Type B pancreatic cell (in vitro differentiated cells): ENCODE results near the gene TMCC3. TPM values are rescaled to one million over a fixed set of nuclear protein-coding genes. Genes with fewer than 3 reads are reported as not detected.
A peak's percentile ranks its signal among the peaks of the same experiment; 100 is the strongest.
"Not testable (repeated sequence)": the region's sequence is repeated elsewhere in the genome, so short reads cannot be mapped to it uniquely, and the experiment has no call there.

Experiments
- DNase-seq: peaks from one replicate; pipeline ENCODE4 v3.0.0; 2021; ENCODE audit warnings: mixed read lengths; ENCODE audit not compliant: unreplicated experiment; ENCODE audit errors: extremely low spot score
- H3K27ac Mint-ChIP-seq: 2 replicates; pipeline ENCODE4 v1.8.0; 2021; ENCODE audit warnings: mild to moderate bottlenecking, mixed read lengths
- H3K27me3 Mint-ChIP-seq: 2 replicates; pipeline ENCODE4 v1.8.0; 2021; ENCODE audit warnings: mixed read lengths
- H3K36me3 Mint-ChIP-seq: 2 replicates; pipeline ENCODE4 v1.8.0; 2021; ENCODE audit warnings: mixed read lengths
- H3K4me1 Mint-ChIP-seq: one replicate; pipeline ENCODE4 v1.8.0; 2021; ENCODE audit warnings: mixed read lengths; ENCODE audit not compliant: unreplicated experiment
- H3K4me3 Mint-ChIP-seq: 2 replicates; pipeline ENCODE4 v1.8.0; 2021; ENCODE audit warnings: mild to moderate bottlenecking, mixed read lengths
- H3K9me3 Mint-ChIP-seq: 2 replicates; pipeline ENCODE4 v1.8.0; 2021; ENCODE audit warnings: mixed read lengths
- CTCF ChIP-seq: fragments of 200-600 bp; sonication (generic); conservative IDR thresholded peaks from 2 replicates; pipeline ENCODE4 v1.5.0; 2021; ENCODE audit warnings: antibody characterized with exemption, mild to moderate bottlenecking
- total RNA-seq: library from RNA; stranded (reverse); gene quantifications from 2 replicates; pipeline ENCODE4 v1.2.1, GENCODE V29; 2021; ENCODE audit warnings: low replicate concordance

The TMCC3 gene
- total RNA-seq, 1 donor from 2014 or later, result 14.1 TPM

- no peak for TF ChIP-seq CTCF
- Mint-ChIP-seq H3K27me3 (no peaks in the 10 kb centered on the region), H3K9me3 (peaks cover 4% of the 10 kb centered on the region), H3K4me3 (no peak overlapping the region), H3K36me3 (no peaks in the 10 kb centered on the region), H3K4me1 (no peaks in the 10 kb centered on the region), H3K27ac (peak overlapping the region; percentile 37)
- DNase-seq, result no peak
These were observed 97.2 kb downstream of the TMCC3 start for GRCh38 chr12:94553130-94553519.

GRCh38 chr12:94551810-94552209 is 98.5 kb downstream of the TMCC3 start:
- H3K4me1 Mint-ChIP-seq, result no peaks in the 10 kb centered on the region
- no peak for TF ChIP-seq CTCF
- no peaks in the 10 kb centered on the region for H3K36me3 Mint-ChIP-seq
- H3K27ac Mint-ChIP-seq, result no peak overlapping the region
- peaks cover 4% of the 10 kb centered on the region for H3K9me3 Mint-ChIP-seq
- no peak for DNase-seq
- no peak overlapping the region for H3K4me3 Mint-ChIP-seq
- H3K27me3 Mint-ChIP-seq, result no peaks in the 10 kb centered on the region

GRCh38 chr12:94550964-94551363 is 99.4 kb downstream of the TMCC3 start:
- peaks cover 4% of the 10 kb centered on the region for H3K27me3 Mint-ChIP-seq
- no peak overlapping the region for H3K27ac Mint-ChIP-seq
- no peaks in the 10 kb centered on the region for H3K36me3 Mint-ChIP-seq
- H3K9me3 Mint-ChIP-seq, result peaks cover 4% of the 10 kb centered on the region
- H3K4me1 Mint-ChIP-seq, result no peaks in the 10 kb centered on the region
- no peak overlapping the region for H3K4me3 Mint-ChIP-seq
- DNase-seq, result no peak
- TF ChIP-seq CTCF, result no peak

GRCh38 chr12:94548833-94549232 is 101.5 kb downstream of the TMCC3 start:
- H3K27me3 Mint-ChIP-seq, H3K27ac Mint-ChIP-seq, H3K4me3 Mint-ChIP-seq, H3K9me3 Mint-ChIP-seq, DNase-seq, H3K4me1 Mint-ChIP-seq, H3K36me3 Mint-ChIP-seq: not testable (repeated sequence)

GRCh38 chr12:94545935-94546771 is 104.2 kb downstream of the TMCC3 start:
- H3K4me1 Mint-ChIP-seq, result no peaks in the 10 kb centered on the region
- peak; percentile 85 for TF ChIP-seq CTCF
- DNase-seq, result no peak
- H3K36me3 Mint-ChIP-seq, result no peaks in the 10 kb centered on the region
- H3K27ac Mint-ChIP-seq, result no peak overlapping the region
- peaks cover 4% of the 10 kb centered on the region for H3K9me3 Mint-ChIP-seq
- no peak overlapping the region for H3K4me3 Mint-ChIP-seq
- H3K27me3 Mint-ChIP-seq, result peaks cover 5% of the 10 kb centered on the region

GRCh38 chr12:94544355-94544754 is 106.0 kb downstream of the TMCC3 start:
- Mint-ChIP-seq H3K4me3 (no peak overlapping the region), H3K4me1 (no peaks in the 10 kb centered on the region), H3K27ac (no peak overlapping the region), H3K27me3 (peaks cover 5% of the 10 kb centered on the region), H3K36me3 (no peaks in the 10 kb centered on the region), H3K9me3 (peaks cover 4% of the 10 kb centered on the region)
- DNase-seq, result no peak
- TF ChIP-seq CTCF, result no peak
